SJCRH30 (cell line): Measurements from ENCODE around the gene CCNG2. TPM values are rescaled to one million over a fixed set of nuclear protein-coding genes. Genes with fewer than 3 reads are reported as not detected.
A peak's percentile ranks its signal among the peaks of the same experiment; 100 is the strongest.

ENCODE experiments used
- DNase-seq, 2 experiments: peaks; one replicate each; pipeline ENCODE4 v3.0.0-alpha.2; 2015 to 2020
- H3K27ac ChIP-seq: fragments of 250-450 bp; sonication (Bioruptor Pico); 2 replicates; pipeline ENCODE4 v1.5.1; 2020; ENCODE audit warnings: mild to moderate bottlenecking, moderate library complexity
- H3K27me3 ChIP-seq: fragments of 250-450 bp; sonication (Bioruptor Pico); 2 replicates; pipeline ENCODE4 v1.5.1; 2020; ENCODE audit warnings: mild to moderate bottlenecking, moderate library complexity
- H3K36me3 ChIP-seq: fragments of 250-450 bp; sonication (Bioruptor Pico); 2 replicates; pipeline ENCODE4 v1.5.1; 2020; ENCODE audit warnings: mild to moderate bottlenecking, moderate library complexity
- H3K4me1 ChIP-seq: fragments of 250-450 bp; sonication (Bioruptor Pico); 2 replicates; pipeline ENCODE4 v1.5.1; 2020; ENCODE audit warnings: mild to moderate bottlenecking, moderate library complexity
- H3K4me3 ChIP-seq: fragments of 250-450 bp; sonication (Bioruptor Pico); 2 replicates; pipeline ENCODE4 v1.5.1; 2020; ENCODE audit warnings: mild to moderate bottlenecking, moderate library complexity
- H3K9me3 ChIP-seq: fragments of 250-450 bp; sonication (Bioruptor Pico); replicated peaks from 2 replicates; pipeline ENCODE4 v1.5.1; 2020; ENCODE audit warnings: mild to moderate bottlenecking, moderate library complexity
- total RNA-seq: library from RNA; depleted of rRNA; stranded (reverse); fragments of >200 nt; shearing (Covaris generic); gene quantifications from 2 replicates; pipeline ENCODE4 v1.2.3, GENCODE V29; 2014

CCNG2 gene
- total RNA-seq, 1 experiment from 2014 or later, result 52.6 TPM

DNA sequence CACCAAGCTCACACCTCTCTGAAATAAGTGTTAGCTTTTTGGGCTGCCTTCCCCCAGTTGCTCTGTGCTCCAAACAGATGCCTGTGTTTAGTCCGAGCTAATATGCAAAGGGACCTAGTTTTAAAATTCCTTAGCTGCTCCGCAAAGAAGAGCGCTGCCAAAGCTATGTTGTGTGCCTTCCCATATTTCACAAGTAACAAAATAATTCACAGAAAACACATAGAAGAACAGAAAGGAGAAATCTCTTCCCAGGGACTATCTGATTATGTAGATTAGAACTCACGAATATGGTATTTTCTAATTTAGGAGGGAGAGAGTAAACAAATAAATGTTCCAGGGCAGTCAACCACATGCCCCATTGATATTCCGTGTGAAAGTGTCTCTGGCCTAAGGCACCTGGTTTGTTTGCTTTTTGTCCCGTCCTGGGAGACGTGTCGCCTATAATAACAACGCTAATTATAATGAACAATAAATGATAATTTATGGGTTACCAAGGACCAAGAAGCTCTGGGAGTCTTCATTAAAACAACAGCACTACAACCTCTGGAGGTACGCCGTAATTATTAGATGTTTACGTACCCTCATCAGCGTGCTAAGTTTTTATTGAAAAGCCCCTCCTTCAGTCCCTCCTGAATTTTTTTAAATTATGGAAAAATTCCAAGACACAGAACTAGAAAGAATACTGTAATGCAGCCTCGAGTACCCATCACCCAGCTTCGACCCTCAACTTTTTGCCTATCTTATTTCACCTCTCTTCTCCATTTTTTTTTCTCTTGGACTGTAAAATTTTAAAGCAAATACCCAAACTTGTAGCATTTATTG is 1.2 kb upstream of the CCNG2 start:
- peak overlapping the region; percentile 97 for H3K27ac ChIP-seq

DNA sequence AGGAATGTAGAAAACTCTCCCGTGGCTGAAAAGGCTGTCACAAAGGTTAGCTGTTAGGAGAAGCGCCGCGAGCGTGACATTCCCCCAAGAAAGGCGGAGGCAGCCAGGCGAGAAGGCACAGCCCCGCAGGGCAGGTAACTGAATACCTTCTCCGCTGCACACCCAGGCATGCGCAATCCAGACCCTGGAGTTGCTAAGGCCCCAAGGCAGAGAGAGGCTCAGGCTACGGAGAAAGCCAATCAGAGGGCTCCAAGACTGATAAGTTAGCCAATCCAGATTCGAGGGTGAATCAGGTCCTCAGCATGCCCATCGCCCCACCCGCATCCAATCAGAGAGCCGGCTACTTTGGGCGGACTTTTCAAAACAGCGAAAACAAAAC is 485 bp upstream of the CCNG2 start:
- no peaks in the 10 kb centered on the region for H3K27me3 ChIP-seq
- peaks cover 24% of the 10 kb centered on the region for H3K36me3 ChIP-seq
- H3K4me3 ChIP-seq, result peak overlapping the region; percentile 97
- peaks cover 10% of the 10 kb centered on the region for H3K4me1 ChIP-seq
- peak overlapping the region; percentile 97 for H3K27ac ChIP-seq
- DNase-seq, result peak; percentile 99 to 100
- no peaks in the 10 kb centered on the region for H3K9me3 ChIP-seq

More for the DNA sequence above, 1.2 kb upstream of the CCNG2 start:
- H3K9me3 ChIP-seq, result no peaks in the 10 kb centered on the region
- peak overlapping the region; percentile 97 for H3K4me3 ChIP-seq
- DNase-seq, result peak; percentile 19 to 60
- H3K4me1 ChIP-seq, result peaks cover 10% of the 10 kb centered on the region
- H3K27me3 ChIP-seq, result no peaks in the 10 kb centered on the region
- H3K36me3 ChIP-seq, result peaks cover 19% of the 10 kb centered on the region

DNA sequence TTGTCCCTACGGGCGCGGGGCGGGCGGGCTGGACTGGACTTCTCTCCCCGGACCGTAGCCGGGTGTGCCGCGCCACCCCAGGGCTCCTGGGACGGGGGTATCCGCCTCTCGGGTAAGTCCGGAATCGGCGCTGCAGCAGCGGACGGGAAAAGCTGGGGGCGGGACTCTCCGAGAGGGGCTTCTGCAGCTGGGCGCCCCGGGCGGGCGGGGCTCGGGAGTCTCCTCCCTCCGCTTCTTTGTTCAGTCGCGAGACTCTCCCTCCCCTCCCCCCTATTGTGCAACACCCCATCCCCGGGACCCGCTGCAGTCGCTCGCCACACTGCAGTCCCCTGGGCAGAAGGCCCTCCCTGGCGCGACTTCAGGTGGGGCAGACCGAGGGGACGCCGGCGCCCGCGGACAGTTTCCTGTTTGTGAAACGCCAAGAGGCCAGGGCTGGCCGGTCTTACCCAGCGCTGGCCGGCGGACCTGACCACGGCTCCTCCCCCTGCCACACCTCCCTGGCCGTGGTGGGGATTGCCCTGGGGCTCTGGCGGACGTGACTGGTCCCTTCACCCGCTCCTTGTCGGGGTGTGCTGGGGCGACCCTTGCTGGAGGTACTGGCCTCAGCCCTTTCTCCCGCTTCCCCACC is 966 bp downstream of the CCNG2 start:
- Histone ChIP-seq H3K36me3 (peaks cover 37% of the 10 kb centered on the region), H3K9me3 (no peaks in the 10 kb centered on the region), H3K27ac (peak overlapping the region; percentile 97), H3K27me3 (no peaks in the 10 kb centered on the region), H3K4me3 (peak overlapping the region; percentile 97), H3K4me1 (peaks cover 10% of the 10 kb centered on the region)
- DNase-seq, result peak; percentile 93 to 96

DNA sequence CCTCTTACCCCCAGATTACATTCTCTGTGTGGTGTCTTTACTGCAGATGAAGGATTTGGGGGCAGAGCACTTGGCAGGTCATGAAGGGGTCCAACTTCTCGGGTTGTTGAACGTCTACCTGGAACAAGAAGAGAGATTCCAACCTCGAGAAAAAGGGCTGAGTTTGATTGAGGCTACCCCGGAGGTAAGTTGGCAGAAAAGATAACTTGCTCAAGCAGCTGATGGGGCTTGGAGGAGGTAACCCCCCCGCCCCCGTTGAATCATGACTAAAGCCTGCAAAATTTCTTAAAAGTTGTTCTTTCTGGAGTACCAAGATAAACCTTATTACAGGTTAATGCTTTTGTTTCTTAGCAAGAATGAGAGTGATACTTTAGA is 1.5 kb downstream of the CCNG2 start:
- no peaks in the 10 kb centered on the region for H3K9me3 ChIP-seq
- H3K4me1 ChIP-seq, result peaks cover 10% of the 10 kb centered on the region
- H3K27ac ChIP-seq, result peak overlapping the region; percentile 97
- peaks cover 42% of the 10 kb centered on the region for H3K36me3 ChIP-seq
- peak overlapping the region; percentile 97 for H3K4me3 ChIP-seq
- no peak for DNase-seq
- H3K27me3 ChIP-seq, result no peaks in the 10 kb centered on the region

DNA sequence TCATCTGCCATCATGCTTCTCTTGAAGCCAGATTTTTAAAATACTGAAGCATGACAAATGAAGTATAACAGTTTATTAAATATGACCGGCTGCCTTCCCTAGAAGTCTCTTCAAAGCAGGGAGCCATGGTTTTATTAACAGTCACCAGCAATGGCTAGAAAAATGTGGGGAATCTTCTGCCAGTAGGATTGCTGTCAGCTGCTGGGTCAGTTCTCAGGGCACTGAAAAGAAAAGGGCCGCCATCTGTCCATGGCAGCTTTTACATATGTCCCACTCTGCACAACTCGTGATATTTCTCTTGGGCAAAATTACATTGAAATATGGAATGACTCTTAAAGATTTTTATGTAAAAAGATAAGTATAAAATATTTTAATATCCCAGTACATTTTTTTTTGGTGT is 2.8 kb downstream of the CCNG2 start:
- H3K27me3 ChIP-seq, result no peaks in the 10 kb centered on the region
- H3K9me3 ChIP-seq, result no peaks in the 10 kb centered on the region
- DNase-seq, result peak; percentile 41 to 63
- no peak overlapping the region for H3K27ac ChIP-seq
- H3K36me3 ChIP-seq, result peaks cover 55% of the 10 kb centered on the region
- peaks cover 10% of the 10 kb centered on the region for H3K4me1 ChIP-seq
- H3K4me3 ChIP-seq, result no peak overlapping the region

DNA sequence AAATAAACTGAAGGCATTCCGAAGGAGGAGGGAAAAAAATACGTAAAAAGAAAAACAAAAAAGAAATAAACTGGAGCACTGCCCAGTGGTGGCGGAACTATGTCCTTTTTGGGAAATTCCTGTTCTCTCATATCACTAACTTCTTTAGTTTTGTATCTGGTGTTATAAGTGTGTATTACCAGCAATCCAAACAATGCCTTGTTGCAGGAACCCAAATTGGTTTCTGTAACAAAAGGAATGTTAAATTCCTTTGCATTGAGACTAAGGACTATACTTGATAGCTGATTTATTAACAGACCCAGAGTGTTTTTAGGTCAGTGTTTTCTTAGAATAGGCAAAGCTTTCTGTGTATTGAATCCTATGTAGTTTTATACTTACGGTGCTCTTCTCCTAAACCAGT is 6.6 kb downstream of the CCNG2 start:
- Histone ChIP-seq H3K27ac (no peak overlapping the region), H3K4me3 (no peak overlapping the region), H3K4me1 (peaks cover 21% of the 10 kb centered on the region; the same call in 1 of the 2 replicates), H3K27me3 (no peaks in the 10 kb centered on the region), H3K36me3 (peaks cover 81% of the 10 kb centered on the region), H3K9me3 (no peaks in the 10 kb centered on the region)
- DNase-seq, result no peak

DNA sequence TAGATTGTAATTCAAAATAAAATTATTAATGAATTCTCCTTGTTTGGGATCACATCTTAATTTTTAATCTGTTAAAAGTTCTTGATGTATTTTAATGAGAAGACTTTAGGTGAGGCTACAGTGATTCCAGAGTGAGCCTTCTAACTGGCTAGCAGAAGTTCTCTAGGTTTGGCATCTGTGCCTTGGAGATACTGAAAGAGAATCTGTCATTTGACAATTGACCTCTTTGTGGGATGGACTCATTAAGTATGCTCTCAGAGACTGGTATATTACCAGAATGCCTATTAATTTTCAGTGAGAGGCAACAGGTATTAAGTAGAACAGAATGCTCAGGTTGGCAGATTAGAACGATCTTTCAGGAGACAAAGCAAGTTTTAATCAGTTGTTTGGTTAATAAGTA is 10.2 kb downstream of the CCNG2 start:
- peaks cover 59% of the 10 kb centered on the region for H3K36me3 ChIP-seq

DNA sequence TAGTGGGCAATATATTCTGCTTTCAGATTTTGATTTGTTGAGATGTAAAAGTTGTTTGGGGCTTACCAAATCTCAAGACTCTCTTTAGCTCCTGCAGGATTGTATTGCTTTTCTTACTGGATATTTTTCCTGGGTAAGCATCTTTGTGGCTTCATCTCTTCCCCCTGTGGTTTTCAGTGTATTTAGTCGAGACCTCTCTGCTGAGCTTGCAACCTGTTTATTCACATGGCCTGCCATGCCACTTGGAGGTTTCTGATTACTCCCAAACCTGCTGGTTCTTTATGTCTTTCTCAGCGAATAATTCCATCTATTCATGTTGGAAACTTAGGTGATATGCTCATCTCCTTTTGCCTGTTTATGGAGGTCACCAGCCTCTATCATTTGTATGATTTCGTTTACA is 10.9 kb downstream of the CCNG2 start:
- no peak overlapping the region for H3K4me3 ChIP-seq
- H3K27ac ChIP-seq, result no peak overlapping the region
- no peaks in the 10 kb centered on the region for H3K9me3 ChIP-seq
- H3K27me3 ChIP-seq, result no peaks in the 10 kb centered on the region
- peaks cover 39% of the 10 kb centered on the region for H3K4me1 ChIP-seq
- peak in 1 of 2 experiments; percentile 38 for DNase-seq
- H3K36me3 ChIP-seq, result peaks cover 54% of the 10 kb centered on the region

More for the DNA sequence above, 10.2 kb downstream of the CCNG2 start:
- Histone ChIP-seq H3K27ac (no peak overlapping the region), H3K27me3 (no peaks in the 10 kb centered on the region), H3K4me1 (peaks cover 32% of the 10 kb centered on the region), H3K9me3 (no peaks in the 10 kb centered on the region), H3K4me3 (no peak overlapping the region)
- no peak for DNase-seq

DNA sequence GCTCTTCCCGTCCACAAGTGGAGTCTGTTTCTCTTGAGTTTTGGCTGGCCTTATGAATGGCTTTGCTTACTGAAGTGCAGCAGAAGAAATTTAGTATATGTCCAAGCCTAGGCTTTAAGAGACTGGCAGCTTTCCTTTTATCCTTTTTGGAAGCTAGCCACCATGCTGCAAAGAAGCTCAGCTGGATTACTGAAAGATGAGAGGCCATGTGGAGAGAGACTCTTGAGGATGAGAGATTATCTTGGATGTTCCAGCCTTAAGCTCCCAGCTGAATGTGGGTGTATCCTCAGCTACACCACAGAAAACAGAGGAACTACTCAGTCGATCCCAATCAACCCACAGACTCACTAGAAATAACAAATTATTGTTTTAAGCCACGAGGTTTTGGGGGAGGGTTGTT is 12.5 kb downstream of the CCNG2 start:
- Histone ChIP-seq H3K27me3 (no peaks in the 10 kb centered on the region), H3K27ac (no peak overlapping the region), H3K36me3 (peaks cover 38% of the 10 kb centered on the region), H3K4me1 (peaks cover 48% of the 10 kb centered on the region), H3K4me3 (no peak overlapping the region), H3K9me3 (no peaks in the 10 kb centered on the region)
- peak in 1 of 2 experiments; percentile 53 for DNase-seq

DNA sequence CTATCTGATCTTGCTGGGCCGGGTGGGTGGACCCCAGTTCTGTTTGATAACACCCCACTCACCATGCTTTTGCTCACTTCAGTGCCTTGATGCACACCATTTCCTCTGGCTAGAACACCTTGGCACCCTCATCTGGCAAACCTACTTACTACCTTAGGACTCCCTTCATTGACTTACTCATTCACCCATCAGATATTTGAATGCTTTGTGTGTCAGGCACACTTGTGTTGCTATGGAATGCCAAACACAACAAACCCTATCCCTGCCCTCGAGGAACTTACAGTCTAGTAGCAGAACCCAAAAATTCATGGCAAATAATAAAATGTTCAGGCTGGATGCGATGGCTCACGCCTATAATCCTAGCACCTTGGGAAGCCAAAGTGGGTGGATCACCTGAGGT is 13.9 kb downstream of the CCNG2 start:
- Histone ChIP-seq H3K27ac (no peak overlapping the region), H3K4me1 (peaks cover 58% of the 10 kb centered on the region), H3K36me3 (peaks cover 25% of the 10 kb centered on the region), H3K27me3 (no peaks in the 10 kb centered on the region), H3K4me3 (no peak overlapping the region), H3K9me3 (no peaks in the 10 kb centered on the region)
- no peak for DNase-seq

DNA sequence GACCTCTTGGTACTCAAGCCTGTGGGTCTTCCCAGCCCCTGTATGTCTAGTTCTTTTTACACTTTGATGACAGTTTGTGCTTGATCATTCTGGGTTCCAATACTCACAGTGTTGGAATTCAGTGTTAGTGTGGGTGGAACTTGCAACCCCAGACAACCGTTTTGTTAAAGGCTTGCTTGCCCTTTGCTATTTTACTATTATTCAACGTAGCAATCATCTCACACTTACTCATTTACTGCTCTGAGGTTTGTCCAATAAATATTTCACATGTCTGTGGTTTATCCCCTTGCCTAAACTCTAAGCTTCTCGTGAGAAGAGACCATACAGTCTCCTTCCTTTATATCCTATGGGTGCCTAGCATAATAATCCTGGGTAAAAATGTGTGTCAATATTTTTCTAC is 15.3 kb downstream of the CCNG2 start:
- Histone ChIP-seq H3K4me3 (no peak overlapping the region), H3K36me3 (peaks cover 11% of the 10 kb centered on the region), H3K4me1 (peaks cover 59% of the 10 kb centered on the region), H3K9me3 (no peaks in the 10 kb centered on the region), H3K27me3 (no peaks in the 10 kb centered on the region), H3K27ac (peak overlapping the region; percentile 16)
- DNase-seq, result peak; percentile 11 to 48

DNA sequence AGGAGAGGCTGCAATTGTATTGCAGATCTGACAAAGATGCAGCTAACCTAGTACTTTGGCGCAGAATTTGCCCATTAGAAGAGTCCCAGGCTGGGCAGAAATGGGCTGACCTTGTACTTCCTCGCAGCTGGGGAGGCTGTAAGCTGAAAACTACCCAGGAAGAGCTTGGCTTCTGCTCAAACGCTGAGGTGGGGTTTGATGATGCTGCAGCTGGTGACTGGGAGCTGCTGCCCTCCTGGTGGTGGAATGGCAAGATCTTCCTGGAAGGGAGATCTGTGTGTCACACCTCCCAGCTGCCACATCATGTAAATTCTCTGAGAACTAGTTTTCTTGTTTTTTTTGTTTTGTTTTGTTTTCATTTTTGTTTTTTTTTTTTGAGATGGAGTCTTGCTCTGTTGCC is 17.4 kb downstream of the CCNG2 start:
- no peaks in the 10 kb centered on the region for H3K9me3 ChIP-seq
- no peaks in the 10 kb centered on the region for H3K27me3 ChIP-seq
- H3K27ac ChIP-seq, result no peak overlapping the region
- no peak overlapping the region for H3K4me3 ChIP-seq
- H3K4me1 ChIP-seq, result peaks cover 66% of the 10 kb centered on the region
- peaks cover 5% of the 10 kb centered on the region; the same call in 1 of the 2 replicates for H3K36me3 ChIP-seq
- DNase-seq, result peak; percentile 34 to 48

DNA sequence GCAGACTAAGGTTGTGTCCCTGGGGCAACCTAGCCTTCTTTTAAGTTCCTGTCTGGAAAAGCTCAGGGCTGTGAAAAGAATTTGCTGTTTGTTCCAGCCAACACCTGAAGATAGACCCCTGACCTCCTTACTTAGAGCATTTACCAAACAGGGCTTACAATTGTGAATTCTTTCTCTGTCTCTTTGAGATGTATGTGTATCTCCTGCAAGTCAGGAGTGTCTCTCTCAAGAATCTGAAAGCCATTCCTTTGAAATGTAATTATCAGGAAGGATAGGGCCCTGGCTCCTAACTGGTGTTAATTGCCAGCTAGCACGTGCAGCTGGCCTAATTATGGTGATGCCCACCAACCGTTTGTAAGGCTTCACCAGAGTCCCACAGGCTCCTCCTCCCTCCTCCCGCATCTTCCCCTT is 18.2 kb downstream of the CCNG2 start:
- H3K4me1 ChIP-seq, result peaks cover 65% of the 10 kb centered on the region
- H3K4me3 ChIP-seq, result no peak overlapping the region
- no peak overlapping the region; the same call in 1 of the 2 replicates for H3K27ac ChIP-seq
- peaks cover 5% of the 10 kb centered on the region; the same call in 1 of the 2 replicates for H3K36me3 ChIP-seq
- H3K9me3 ChIP-seq, result no peaks in the 10 kb centered on the region
- no peaks in the 10 kb centered on the region for H3K27me3 ChIP-seq
- no peak for DNase-seq

DNA sequence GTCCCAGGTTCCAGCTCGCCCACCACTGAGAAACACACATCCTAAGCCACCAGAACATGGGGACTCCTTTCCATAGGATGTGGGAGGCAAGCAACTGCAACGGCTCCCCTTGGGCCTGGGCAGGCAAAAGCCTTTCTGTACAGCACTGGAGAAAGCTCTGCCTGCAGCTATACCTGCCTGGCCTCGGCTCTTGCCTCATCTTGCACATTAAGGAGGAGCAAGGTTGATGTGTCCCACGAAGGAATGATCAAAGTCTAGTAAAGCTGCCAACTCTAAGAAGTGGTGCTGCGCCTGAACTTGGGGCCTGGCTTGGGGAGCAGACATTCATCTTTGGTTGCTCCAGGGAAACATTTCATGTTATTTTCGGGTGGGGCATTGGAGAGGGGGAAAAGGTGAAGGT is 19.6 kb downstream of the CCNG2 start:
- no peaks in the 10 kb centered on the region for H3K36me3 ChIP-seq
- peak overlapping the region; percentile 41 for H3K4me3 ChIP-seq
- no peaks in the 10 kb centered on the region for H3K27me3 ChIP-seq
- DNase-seq, result peak in 1 of 2 experiments; percentile 74
- peaks cover 63% of the 10 kb centered on the region for H3K4me1 ChIP-seq
- H3K9me3 ChIP-seq, result no peaks in the 10 kb centered on the region
- peak overlapping the region; percentile 98 for H3K27ac ChIP-seq

DNA sequence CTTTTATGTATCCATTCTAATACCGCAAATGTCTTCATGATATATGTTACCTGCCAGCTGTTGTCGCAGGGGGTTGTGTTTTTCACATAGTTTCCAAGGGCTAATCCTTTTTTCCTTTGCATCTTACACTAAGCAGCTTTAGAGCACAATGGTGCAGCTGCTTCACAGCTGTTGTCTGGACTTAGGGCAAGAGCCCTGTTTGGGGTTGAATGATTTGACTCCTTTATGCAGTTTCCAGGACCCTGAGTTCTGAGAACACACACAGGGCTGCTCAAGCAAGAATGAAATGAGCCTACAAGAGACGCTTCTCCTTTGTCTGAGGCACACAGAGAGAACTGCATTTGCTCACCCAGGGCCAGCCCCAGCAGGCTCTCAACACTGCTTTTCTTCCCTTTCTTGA is 20.2 kb downstream of the CCNG2 start:
- H3K27me3 ChIP-seq, result no peaks in the 10 kb centered on the region
- peaks cover 58% of the 10 kb centered on the region for H3K4me1 ChIP-seq
- H3K36me3 ChIP-seq, result no peaks in the 10 kb centered on the region
- peak overlapping the region; percentile 98 for H3K27ac ChIP-seq
- DNase-seq, result peak; percentile 96 to 99
- peak overlapping the region; percentile 41 for H3K4me3 ChIP-seq
- H3K9me3 ChIP-seq, result no peaks in the 10 kb centered on the region
